Right kidney (tissue), 1 donor: Measurements from ENCODE around the gene NDST1.

Experiments
- DNase-seq: peaks from one replicate; pipeline ENCODE4 v3.0.0-alpha.2; 2016

NDST1 gene

GRCh38 chr5:150587856-150588595 lies 80.1 kb downstream of the NDST1 start:
- DNase-seq = no peak

GRCh38 chr5:150588596-150588890 lies 80.6 kb downstream of the NDST1 start:
- no peak for DNase-seq

- DNase-seq = peak; percentile 65
These were observed 82.1 kb downstream of the NDST1 start for GRCh38 chr5:150589862-150590601.

- peak; percentile 53 for DNase-seq
These were observed 83.2 kb downstream of the NDST1 start for GRCh38 chr5:150590979-150591695.

- DNase-seq = no peak
These were observed 85.7 kb downstream of the NDST1 start for GRCh38 chr5:150593593-150593992.

- DNase-seq = no peak
These were observed 86.1 kb downstream of the NDST1 start for GRCh38 chr5:150593996-150594395.

GRCh38 chr5:150595466-150596031 lies 87.6 kb downstream of the NDST1 start:
- no peak for DNase-seq

- DNase-seq = no peak
These were observed 88.4 kb downstream of the NDST1 start for GRCh38 chr5:150596313-150596712.

GRCh38 chr5:150596826-150597225 lies 88.9 kb downstream of the NDST1 start:
- no peak for DNase-seq

- DNase-seq = no peak
These were observed 90.1 kb downstream of the NDST1 start for GRCh38 chr5:150598006-150598405.

GRCh38 chr5:150598821-150599273 lies 90.9 kb downstream of the NDST1 start:
- no peak for DNase-seq

- no peak for DNase-seq
These were observed 91.3 kb downstream of the NDST1 start for GRCh38 chr5:150599281-150599680.

- DNase-seq = no peak
These were observed 92.1 kb downstream of the NDST1 start for GRCh38 chr5:150599917-150600511.

- DNase-seq = peak; percentile 58
These were observed 92.9 kb downstream of the NDST1 start for GRCh38 chr5:150600616-150601490.

GRCh38 chr5:150601491-150602345 lies 93.8 kb downstream of the NDST1 start:
- no peak for DNase-seq

- no peak for DNase-seq
These were observed 95.1 kb downstream of the NDST1 start for GRCh38 chr5:150603052-150603451.

- no peak for DNase-seq
These were observed 95.6 kb downstream of the NDST1 start for GRCh38 chr5:150603491-150603890.

- DNase-seq = no peak
These were observed 96.1 kb downstream of the NDST1 start for GRCh38 chr5:150604010-150604409.

GRCh38 chr5:150604894-150605440 lies 97.0 kb downstream of the NDST1 start:
- DNase-seq = no peak

- no peak for DNase-seq
These were observed 97.6 kb downstream of the NDST1 start for GRCh38 chr5:150605546-150605945.
